NCI-H1694 treated with DMSO at 0.1 percent for 48 hours (cell line): ENCODE data around the gene GAD2.
"Not testable (repeated sequence)": the region's sequence is repeated elsewhere in the genome, so short reads cannot be mapped to it uniquely, and the experiment has no call there.

Source experiments
- DNase-seq: peaks from one replicate; lab custom pipeline; 2025; lab: John Stamatoyannopoulos, UW

GAD2 gene

DNA sequence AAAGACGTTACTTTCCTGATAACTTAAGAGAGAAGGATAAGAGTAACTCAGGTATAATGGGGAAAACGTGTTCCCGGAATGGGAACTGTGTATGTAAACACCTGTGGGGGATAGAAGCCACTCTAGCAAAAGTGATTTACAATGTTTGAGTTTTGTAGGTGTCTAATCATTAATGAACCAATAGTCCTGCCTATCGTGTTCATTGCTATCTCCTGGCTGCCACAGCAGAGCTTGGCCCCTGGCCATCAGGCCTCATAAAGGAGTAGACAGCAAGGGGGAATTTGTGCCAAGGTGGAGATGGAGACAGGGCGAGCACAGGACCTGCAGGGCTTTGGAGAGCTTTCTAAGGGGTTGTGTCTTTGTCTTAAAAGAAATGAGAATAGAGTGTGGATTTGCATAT is 102.1 kb downstream of the GAD2 start:
- no peak for DNase-seq

GRCh38 chr10:26323219-26323618 is 106.6 kb downstream of the GAD2 start:
- DNase-seq, result no peak

DNA sequence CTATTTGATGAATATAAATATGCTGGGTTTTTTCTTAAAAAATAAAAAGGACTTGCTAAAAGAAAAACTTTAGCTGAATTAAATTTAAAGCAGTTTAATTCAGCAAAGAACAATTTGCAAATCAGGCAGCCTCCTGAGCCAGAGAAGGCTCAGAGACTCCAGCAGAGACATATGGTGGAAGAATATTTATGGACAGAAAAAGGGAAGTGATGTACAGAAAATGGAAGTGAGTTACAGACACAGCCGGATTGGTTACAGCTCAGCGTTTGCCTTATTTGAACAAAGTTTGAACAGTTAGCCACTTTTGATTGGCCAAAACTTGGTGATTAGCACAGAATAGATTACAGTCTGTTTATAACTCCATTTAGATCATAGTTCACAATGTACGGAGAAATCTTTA is 110.3 kb downstream of the GAD2 start:
- DNase-seq, result no peak

DNA sequence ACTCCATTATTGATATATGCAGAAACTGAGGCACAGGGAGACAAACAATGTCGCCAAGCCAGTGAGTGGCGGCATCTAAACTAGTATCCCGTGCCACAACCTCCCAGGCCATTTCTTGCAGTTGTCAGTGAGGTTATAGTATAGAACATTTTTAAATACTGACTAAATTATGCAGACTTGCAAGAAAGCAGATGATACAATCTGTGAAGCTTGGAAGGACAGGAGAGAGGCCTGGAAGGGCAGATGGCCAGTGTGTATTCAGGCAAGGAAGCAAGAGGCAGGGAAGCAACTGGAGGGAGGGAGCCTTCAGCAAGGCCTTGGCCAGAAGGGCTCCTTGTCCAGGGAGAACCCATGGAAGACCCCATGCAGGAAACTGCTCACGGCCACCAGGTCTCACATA is 111.2 kb downstream of the GAD2 start:
- DNase-seq, result no peak

- DNase-seq, result no peak
Measured at GRCh38 chr10:26331371-26331770, 114.8 kb downstream of the GAD2 start.

DNA sequence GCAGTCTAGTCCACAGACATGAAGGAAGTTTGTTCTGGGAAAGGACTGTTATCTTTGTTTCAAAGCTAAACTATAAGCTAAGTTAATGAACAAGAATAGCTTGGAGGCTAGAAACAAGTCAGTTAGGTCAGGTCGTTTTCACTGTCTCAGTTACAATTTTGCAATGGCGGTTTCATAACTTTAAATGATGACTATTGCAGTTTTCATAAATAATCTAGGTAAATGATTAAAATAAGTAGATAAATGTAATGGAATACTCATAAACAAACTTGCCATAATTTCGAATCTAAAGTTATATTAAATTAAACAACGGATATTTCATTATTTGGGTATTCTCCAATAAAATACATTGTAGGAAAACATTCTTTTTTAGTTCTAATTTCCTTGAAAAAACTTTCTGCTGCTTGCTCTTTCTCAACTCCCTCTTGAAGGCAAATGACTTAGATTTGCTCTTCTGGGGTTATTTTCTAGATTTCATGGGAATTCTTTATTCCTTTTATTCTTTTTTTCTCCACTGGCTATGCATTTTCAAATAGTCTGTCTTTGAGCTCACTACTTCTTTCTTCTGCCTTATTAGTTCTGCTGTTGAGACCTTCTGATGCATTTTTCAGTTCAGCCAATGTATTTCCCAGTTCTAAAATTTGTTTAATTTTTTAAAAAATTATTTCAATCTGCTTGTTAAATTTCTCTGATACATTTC is 117.8 kb downstream of the GAD2 start:
- no peak for DNase-seq

DNA sequence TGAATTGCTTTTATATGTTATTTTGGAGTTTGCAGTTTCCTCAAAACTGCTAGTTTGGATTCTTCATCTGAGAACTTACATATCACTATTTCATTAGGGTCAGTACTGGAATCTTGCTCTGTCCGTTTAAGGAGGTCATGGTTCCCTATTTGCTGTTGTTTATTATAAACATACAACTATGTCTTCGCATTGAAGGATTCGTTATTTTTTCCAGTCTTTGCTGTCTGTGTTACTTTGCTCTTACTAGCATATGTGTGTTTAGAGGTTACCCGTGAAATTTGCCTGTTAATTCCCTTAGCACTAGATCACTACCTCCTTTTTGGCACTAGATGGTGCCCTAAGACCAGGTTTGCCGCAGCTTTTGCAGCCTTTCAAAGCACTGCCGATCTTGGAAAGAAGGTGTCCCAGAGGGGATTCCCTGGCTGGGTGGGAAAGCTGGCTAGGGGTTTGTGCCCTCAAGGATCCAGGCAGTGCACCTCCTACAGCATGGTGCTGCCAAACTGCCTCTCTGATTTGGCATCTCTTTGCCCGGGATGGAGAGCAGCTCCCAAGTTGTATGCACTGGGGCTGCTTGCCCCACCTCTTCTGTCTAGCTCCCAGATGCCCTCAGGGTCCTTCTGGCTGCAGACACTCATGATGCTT is 118.5 kb downstream of the GAD2 start:
- peak; percentile 8 for DNase-seq

DNA sequence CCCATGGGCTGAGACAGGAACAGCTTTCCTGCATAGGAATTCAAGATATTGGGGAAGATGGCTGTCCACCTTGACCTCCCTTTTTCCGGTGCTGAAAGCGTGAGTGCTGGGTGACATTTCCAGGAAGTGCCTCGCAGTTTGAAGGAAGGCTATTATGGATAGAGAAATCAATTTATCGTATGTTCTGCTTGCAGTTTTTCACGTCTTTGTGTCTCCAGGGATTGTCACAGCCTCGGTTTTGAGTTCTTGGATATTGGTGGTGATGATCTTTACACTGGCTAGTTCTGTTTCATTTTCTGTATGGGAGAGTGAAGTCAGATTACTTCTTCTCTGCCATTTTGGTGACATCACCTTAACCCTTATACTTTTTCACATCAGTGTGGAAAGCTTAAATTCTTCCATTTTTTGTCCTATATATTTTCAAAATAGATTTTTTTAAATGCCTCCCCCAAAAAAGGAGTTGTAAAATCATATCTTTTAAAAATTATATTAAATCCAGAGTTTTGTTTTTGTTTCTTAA is 119.1 kb downstream of the GAD2 start:
- no peak for DNase-seq

DNA sequence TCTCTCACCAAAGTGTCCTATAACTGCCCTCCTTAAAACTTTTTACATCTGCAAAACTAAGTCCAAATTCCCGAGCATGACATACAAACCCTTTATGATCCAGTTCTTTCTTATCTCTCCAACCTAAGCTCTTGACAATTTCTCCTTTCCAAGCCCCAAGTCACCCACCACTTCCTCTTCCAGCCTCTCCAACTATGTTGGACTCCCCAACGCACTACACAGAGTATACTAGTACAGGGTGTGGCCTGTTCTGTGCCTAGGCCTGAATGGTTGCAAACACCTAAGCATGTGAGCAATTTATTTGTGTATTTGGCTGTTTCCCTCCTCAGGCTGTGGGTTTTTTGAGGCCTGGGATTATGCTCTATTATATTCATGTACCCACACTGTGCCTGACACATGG is 120.4 kb downstream of the GAD2 start:
- no peak for DNase-seq

DNA sequence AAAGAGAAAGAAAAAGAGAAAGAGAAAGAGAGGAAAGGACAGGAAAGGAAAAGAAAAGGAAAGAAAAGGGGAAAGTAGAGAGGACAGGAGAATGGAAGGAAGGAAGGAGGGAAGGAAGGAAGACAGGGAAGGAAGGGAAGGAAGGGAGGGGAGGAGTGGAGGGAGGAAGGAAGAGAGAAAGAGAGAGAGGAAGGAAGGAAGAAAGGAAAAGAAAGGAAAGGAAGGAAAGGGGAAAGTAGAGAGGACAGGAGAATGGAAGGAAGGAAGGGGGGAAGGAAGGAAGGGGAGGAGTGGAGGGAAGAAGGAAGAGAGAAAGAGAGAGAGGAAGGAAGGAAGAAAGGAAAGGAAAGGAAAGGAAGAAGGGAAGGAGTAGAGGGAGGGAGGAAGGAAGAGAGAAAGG is 125.1 kb downstream of the GAD2 start:
- DNase-seq, result no peak

DNA sequence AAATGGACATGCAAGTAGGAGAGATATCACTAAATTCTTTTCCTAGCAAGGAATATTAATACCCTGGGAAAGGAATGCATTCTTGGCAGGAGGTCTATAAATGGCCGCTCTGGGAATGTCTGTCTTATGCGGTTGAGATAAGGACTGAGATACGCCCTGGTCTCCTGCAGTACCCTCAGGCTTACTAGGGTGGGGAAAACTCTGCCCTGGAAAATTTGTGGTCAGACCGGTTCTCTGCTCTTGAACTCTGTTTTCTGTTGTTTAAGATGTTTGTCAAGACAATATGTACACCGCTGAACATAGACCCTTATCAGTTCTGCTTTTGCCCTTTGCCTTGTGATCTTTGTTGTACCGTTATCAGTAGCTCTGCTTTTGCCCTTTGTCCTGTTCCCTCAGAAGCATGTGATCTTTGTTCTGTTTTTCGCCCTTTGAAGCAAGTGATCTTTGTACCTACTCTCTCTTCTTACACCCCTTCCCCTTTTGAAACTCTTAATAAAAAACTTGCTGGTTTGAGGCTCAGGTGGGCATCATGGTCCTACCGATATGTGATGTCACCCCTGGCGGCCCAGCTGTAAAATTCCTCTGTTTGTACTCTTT is 132.3 kb downstream of the GAD2 start:
- not testable (repeated sequence) for DNase-seq
